Neural cell (in vitro differentiated cells): ENCODE data around the gene DOK1.

ENCODE experiments used
- EP300 ChIP-seq: fragments of 450-650 bp; conservative IDR thresholded peaks from 2 replicates; pipeline ENCODE4 v1.6.1; 2014; ENCODE audit warnings: antibody characterized with exemption, mild to moderate bottlenecking, moderate library complexity; ENCODE audit not compliant: poor library complexity, severe bottlenecking
- EZH2 ChIP-seq: fragments of 200-600, 300-800 bp; shearing (Covaris generic), sonication (generic); IDR thresholded peaks from 2 replicates; pipeline ENCODE4 v1.6.1; 2014; ENCODE audit warnings: antibody characterized with exemption, low read length, borderline replicate concordance, mild to moderate bottlenecking; ENCODE audit not compliant: insufficient read depth, poor library complexity, severe bottlenecking
- MXI1 ChIP-seq: fragments of 450-650 bp; conservative IDR thresholded peaks from 2 replicates; pipeline ENCODE4 v1.6.1; 2014; ENCODE audit warnings: antibody characterized with exemption, mild to moderate bottlenecking; ENCODE audit not compliant: poor library complexity, severe bottlenecking
- POLR2AphosphoS5 ChIP-seq: IDR thresholded peaks from 2 replicates; pipeline ENCODE4 v1.6.1; 2012
- RAD21 ChIP-seq: fragments of 450-650 bp; conservative IDR thresholded peaks from 2 replicates; pipeline ENCODE4 v1.6.1; 2014; ENCODE audit warnings: antibody characterized with exemption, mild to moderate bottlenecking, moderate library complexity
- SMC3 ChIP-seq: fragments of 450-650 bp; conservative IDR thresholded peaks from 2 replicates; pipeline ENCODE4 v1.6.1; 2014; ENCODE audit warnings: antibody characterized with exemption, mild to moderate bottlenecking, moderate library complexity; ENCODE audit not compliant: poor library complexity
- TF ChIP-seq, protein P1 (sequence below): fragments of 450-650 bp; IDR thresholded peaks from 2 replicates; pipeline ENCODE4 v1.5.1; 2014; ENCODE audit warnings: antibody characterized with exemption, mild to moderate bottlenecking, moderate library complexity; ENCODE audit not compliant: poor library complexity, severe bottlenecking
- TF ChIP-seq, protein P2 (sequence below): IDR thresholded peaks from 2 replicates; pipeline ENCODE4 v1.6.1; 2012; ENCODE audit warnings: borderline replicate concordance

DNA sequence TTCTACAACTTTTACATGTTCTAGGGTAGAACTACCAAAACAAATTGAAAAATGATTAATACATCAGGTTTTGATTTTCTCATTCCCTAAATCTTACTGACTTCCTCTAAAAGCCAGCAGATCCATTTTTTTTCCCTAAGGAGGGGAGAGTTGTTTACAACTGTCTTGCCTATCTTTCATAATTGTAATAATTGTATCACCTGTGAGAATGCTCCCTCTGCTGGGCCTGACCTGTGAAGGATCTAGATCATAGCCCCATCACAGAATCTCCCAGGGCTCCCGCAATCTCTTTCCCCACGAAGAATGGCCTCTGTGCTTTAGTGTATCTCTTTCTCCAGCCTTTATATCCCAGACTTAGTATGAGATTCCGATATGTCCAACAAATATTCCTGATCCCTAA, 9.9 kb upstream of the DOK1 start:
- TF ChIP-seq, protein P1, sequence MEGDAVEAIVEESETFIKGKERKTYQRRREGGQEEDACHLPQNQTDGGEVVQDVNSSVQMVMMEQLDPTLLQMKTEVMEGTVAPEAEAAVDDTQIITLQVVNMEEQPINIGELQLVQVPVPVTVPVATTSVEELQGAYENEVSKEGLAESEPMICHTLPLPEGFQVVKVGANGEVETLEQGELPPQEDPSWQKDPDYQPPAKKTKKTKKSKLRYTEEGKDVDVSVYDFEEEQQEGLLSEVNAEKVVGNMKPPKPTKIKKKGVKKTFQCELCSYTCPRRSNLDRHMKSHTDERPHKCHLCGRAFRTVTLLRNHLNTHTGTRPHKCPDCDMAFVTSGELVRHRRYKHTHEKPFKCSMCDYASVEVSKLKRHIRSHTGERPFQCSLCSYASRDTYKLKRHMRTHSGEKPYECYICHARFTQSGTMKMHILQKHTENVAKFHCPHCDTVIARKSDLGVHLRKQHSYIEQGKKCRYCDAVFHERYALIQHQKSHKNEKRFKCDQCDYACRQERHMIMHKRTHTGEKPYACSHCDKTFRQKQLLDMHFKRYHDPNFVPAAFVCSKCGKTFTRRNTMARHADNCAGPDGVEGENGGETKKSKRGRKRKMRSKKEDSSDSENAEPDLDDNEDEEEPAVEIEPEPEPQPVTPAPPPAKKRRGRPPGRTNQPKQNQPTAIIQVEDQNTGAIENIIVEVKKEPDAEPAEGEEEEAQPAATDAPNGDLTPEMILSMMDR, result no peak
- TF ChIP-seq EZH2, result no peak
- TF ChIP-seq POLR2AphosphoS5, result no peak
- no peak for TF ChIP-seq SMC3
- TF ChIP-seq, protein P2, sequence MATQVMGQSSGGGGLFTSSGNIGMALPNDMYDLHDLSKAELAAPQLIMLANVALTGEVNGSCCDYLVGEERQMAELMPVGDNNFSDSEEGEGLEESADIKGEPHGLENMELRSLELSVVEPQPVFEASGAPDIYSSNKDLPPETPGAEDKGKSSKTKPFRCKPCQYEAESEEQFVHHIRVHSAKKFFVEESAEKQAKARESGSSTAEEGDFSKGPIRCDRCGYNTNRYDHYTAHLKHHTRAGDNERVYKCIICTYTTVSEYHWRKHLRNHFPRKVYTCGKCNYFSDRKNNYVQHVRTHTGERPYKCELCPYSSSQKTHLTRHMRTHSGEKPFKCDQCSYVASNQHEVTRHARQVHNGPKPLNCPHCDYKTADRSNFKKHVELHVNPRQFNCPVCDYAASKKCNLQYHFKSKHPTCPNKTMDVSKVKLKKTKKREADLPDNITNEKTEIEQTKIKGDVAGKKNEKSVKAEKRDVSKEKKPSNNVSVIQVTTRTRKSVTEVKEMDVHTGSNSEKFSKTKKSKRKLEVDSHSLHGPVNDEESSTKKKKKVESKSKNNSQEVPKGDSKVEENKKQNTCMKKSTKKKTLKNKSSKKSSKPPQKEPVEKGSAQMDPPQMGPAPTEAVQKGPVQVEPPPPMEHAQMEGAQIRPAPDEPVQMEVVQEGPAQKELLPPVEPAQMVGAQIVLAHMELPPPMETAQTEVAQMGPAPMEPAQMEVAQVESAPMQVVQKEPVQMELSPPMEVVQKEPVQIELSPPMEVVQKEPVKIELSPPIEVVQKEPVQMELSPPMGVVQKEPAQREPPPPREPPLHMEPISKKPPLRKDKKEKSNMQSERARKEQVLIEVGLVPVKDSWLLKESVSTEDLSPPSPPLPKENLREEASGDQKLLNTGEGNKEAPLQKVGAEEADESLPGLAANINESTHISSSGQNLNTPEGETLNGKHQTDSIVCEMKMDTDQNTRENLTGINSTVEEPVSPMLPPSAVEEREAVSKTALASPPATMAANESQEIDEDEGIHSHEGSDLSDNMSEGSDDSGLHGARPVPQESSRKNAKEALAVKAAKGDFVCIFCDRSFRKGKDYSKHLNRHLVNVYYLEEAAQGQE, result no peak
- no peak for TF ChIP-seq MXI1
- TF ChIP-seq EP300, result no peak
- TF ChIP-seq RAD21, result no peak
